H9 (cell line): ENCODE data around the gene FRMPD3. TPM values are rescaled to one million over a fixed set of nuclear protein-coding genes. Genes with fewer than 3 reads are reported as not detected.

ENCODE experiments used
- DNase-seq: peaks from one replicate; pipeline ENCODE4 v3.0.0-alpha.2; 2017
- H2AFZ ChIP-seq: one replicate; pipeline ENCODE4 v1.6.1; 2013; ENCODE audit warnings: mild to moderate bottlenecking, low read length, control low read depth, moderate library complexity
- H2AK5ac ChIP-seq: 2 replicates; pipeline ENCODE4 v1.6.1; 2013; ENCODE audit warnings: low read length, control low read depth, mixed read lengths; ENCODE audit not compliant: insufficient read length
- H2BK120ac ChIP-seq: one replicate; pipeline ENCODE4 v1.6.1; 2013; ENCODE audit warnings: low read depth, mild to moderate bottlenecking, low read length, control low read depth, inconsistent platforms; ENCODE audit not compliant: poor library complexity, severe bottlenecking
- H2BK12ac ChIP-seq: 2 replicates; pipeline ENCODE4 v1.6.1; 2013; ENCODE audit warnings: low read length, control low read depth, mixed read lengths, low read depth; ENCODE audit not compliant: insufficient read length
- H2BK15ac ChIP-seq: 2 replicates; pipeline ENCODE4 v1.6.1; 2013; ENCODE audit warnings: low read depth, low read length, control low read depth
- H2BK20ac ChIP-seq: one replicate; pipeline ENCODE4 v1.6.1; 2013; ENCODE audit warnings: low read depth, mild to moderate bottlenecking, low read length, control low read depth, inconsistent platforms; ENCODE audit not compliant: poor library complexity, severe bottlenecking
- H2BK5ac ChIP-seq: 2 replicates; pipeline ENCODE4 v1.6.1; 2013; ENCODE audit warnings: low read length, control low read depth, mixed read lengths; ENCODE audit not compliant: insufficient read length
- H3K14ac ChIP-seq: 2 replicates; pipeline ENCODE4 v1.6.1; 2013; ENCODE audit warnings: low read length, control low read depth; ENCODE audit not compliant: insufficient read depth
- H3K18ac ChIP-seq: 2 replicates; pipeline ENCODE4 v1.6.1; 2013; ENCODE audit warnings: low read depth, mild to moderate bottlenecking, mixed read lengths, low read length, control low read depth; ENCODE audit not compliant: insufficient read length
- H3K23ac ChIP-seq: 2 replicates; pipeline ENCODE4 v1.6.1; 2013; ENCODE audit warnings: low read length, control low read depth, mixed read lengths, low read depth; ENCODE audit not compliant: insufficient read length
- H3K23me2 ChIP-seq: 2 replicates; pipeline ENCODE4 v1.6.1; 2013; ENCODE audit warnings: low read depth, mild to moderate bottlenecking, mixed read lengths, low read length, control low read depth; ENCODE audit not compliant: insufficient read length, poor library complexity, severe bottlenecking
- H3K27ac ChIP-seq: 2 replicates; pipeline ENCODE4 v1.5.1; 2013; ENCODE audit warnings: low read length, control low read depth, mixed read lengths, low read depth; ENCODE audit not compliant: insufficient read length
- H3K27me3 ChIP-seq: 2 replicates; pipeline ENCODE4 v1.6.1; 2013; ENCODE audit warnings: low read length, control low read depth, inconsistent platforms; ENCODE audit not compliant: insufficient read depth
- H3K4ac ChIP-seq: 2 replicates; pipeline ENCODE4 v1.6.1; 2013; ENCODE audit warnings: low read depth, mild to moderate bottlenecking, control low read depth, inconsistent platforms, low read length, moderate library complexity
- H3K4me1 ChIP-seq: 2 replicates; pipeline ENCODE4 v1.6.1; 2013; ENCODE audit warnings: low read length, control low read depth, inconsistent platforms; ENCODE audit not compliant: insufficient read depth
- H3K4me2 ChIP-seq: 2 replicates; pipeline ENCODE4 v1.6.1; 2013; ENCODE audit warnings: low read length, control low read depth, mixed read lengths; ENCODE audit not compliant: insufficient read length, insufficient read depth
- H3K56ac ChIP-seq: 2 replicates; pipeline ENCODE4 v1.6.1; 2013; ENCODE audit warnings: low read depth, mild to moderate bottlenecking, mixed read lengths, low read length, control low read depth; ENCODE audit not compliant: insufficient read length
- H3K79me1 ChIP-seq: 2 replicates; pipeline ENCODE4 v1.6.1; 2013; ENCODE audit warnings: low read depth, mild to moderate bottlenecking, moderate library complexity, low read length, control low read depth, inconsistent platforms; ENCODE audit not compliant: insufficient read depth, poor library complexity, severe bottlenecking
- H3K79me2 ChIP-seq: 2 replicates; pipeline ENCODE4 v1.6.1; 2013; ENCODE audit warnings: low read length, control low read depth, inconsistent platforms; ENCODE audit not compliant: insufficient read depth
- H3K9ac ChIP-seq: 2 replicates; pipeline ENCODE4 v1.6.1; 2013; ENCODE audit warnings: low read length, control low read depth, mixed read lengths; ENCODE audit not compliant: insufficient read length; ENCODE audit errors: extremely low read depth
- H3K9me3 ChIP-seq: one replicate; pipeline ENCODE4 v1.6.1; 2013; ENCODE audit warnings: low read depth, low read length, inconsistent platforms; ENCODE audit not compliant: control insufficient read depth
- H3T11ph ChIP-seq: one replicate; pipeline ENCODE4 v1.6.1; 2013; ENCODE audit warnings: mild to moderate bottlenecking, low read length, control low read depth, inconsistent platforms
- H4K20me1 ChIP-seq: one replicate; pipeline ENCODE4 v1.6.1; 2013; ENCODE audit not compliant: control insufficient read depth, insufficient read length, insufficient read depth
- H4K5ac ChIP-seq: 2 replicates; pipeline ENCODE4 v1.6.1; 2013; ENCODE audit warnings: low read depth, mild to moderate bottlenecking, mixed read lengths, low read length, control low read depth; ENCODE audit not compliant: insufficient read length
- H4K8ac ChIP-seq: replicated peaks from 2 replicates; pipeline ENCODE4 v1.6.1; 2013; ENCODE audit warnings: low read length, control low read depth, mixed read lengths, low read depth; ENCODE audit not compliant: insufficient read length
- H4K91ac ChIP-seq: 2 replicates; pipeline ENCODE4 v1.6.1; 2013; ENCODE audit warnings: low read depth, mild to moderate bottlenecking, moderate library complexity, mixed read lengths, low read length, control low read depth; ENCODE audit not compliant: insufficient read length
- H3K27ac Mint-ChIP-seq, 3 experiments: 2 replicates in 2 of 3; 3 replicates in 1 of 3; pipeline ENCODE4 v1.8.0; 2020 to 2021; ENCODE audit warnings: mixed read lengths in 3 of 3, mild to moderate bottlenecking in 1 of 3, moderate library complexity in 1 of 3
- H3K27me3 Mint-ChIP-seq: 2 replicates; pipeline ENCODE4 v1.8.0; 2021; ENCODE audit warnings: low read depth, mild to moderate bottlenecking, moderate library complexity, mixed read lengths
- H3K36me3 Mint-ChIP-seq, 3 experiments: 2 replicates in 2 of 3; 3 replicates in 1 of 3; pipeline ENCODE4 v1.8.0; 2020 to 2021; ENCODE audit warnings: low read depth in 3 of 3, mixed read lengths in 3 of 3; ENCODE audit not compliant: insufficient read depth in 1 of 3
- H3K4me1 Mint-ChIP-seq, 2 experiments: 2 replicates each; pipeline ENCODE4 v1.8.0; 2020; ENCODE audit warnings: mixed read lengths in 2 of 2
- H3K4me3 Mint-ChIP-seq, 2 experiments: 2 replicates in 1 of 2; 3 replicates in 1 of 2; pipeline ENCODE4 v1.8.0; 2020 to 2021; ENCODE audit warnings: mild to moderate bottlenecking in 2 of 2, mixed read lengths in 2 of 2, moderate library complexity in 1 of 2
- H3K9me3 Mint-ChIP-seq, 2 experiments: 2 replicates in 1 of 2; 3 replicates in 1 of 2; pipeline ENCODE4 v1.8.0; 2020; ENCODE audit warnings: mild to moderate bottlenecking in 2 of 2, mixed read lengths in 2 of 2, moderate library complexity in 1 of 2
- WGBS: extraction: QIAGEN DNeasy Blood & Tissue Kit; methylation state at CpG from one replicate; pipeline ENCODE4 v1.1.7; 2013; ENCODE audit warnings: missing lambda C conversion rate, low lambda C conversion rate, mixed read lengths; ENCODE audit not compliant: insufficient read length; ENCODE audit errors: extremely low coverage; 5-methylcytosine and 5-hydroxymethylcytosine counted together
- total RNA-seq: library from RNA; stranded (reverse); gene quantifications from 2 replicates; pipeline ENCODE4 v1.2.1, GENCODE V29; 2021
- TF ChIP-seq, protein P1 (sequence below): fragments of 200-600 bp; sonication (generic); conservative IDR thresholded peaks from 3 replicates; pipeline ENCODE4 v1.8.0; 2021; ENCODE audit warnings: antibody characterized with exemption, mild to moderate bottlenecking

The FRMPD3 gene
- total RNA-seq, 1 experiment from 2014 or later: 0.26 TPM

DNA sequence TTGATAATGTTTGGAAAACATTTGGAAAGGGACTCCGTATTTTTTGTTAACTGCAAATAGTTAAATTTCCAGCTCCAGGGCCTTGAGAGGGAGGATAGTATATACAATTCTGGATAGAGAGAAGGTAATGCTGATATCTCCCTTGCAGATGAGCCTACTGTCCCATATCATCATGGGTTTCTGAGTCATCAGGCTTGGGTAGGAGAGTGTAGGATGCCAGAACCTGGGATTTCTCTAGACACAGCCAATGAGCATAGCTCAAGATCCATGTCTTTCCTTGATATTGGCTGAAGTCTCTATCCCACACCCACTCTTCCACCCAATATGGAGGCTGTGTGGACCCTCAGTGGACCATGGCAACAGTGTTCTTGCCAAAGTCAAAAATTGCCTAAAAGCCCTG, 7.8 kb downstream of the FRMPD3 start:
- Histone ChIP-seq H3K79me1 (no peaks in the 10 kb centered on the region), H3K4me1 (no peaks in the 10 kb centered on the region; the same call in 1 of the 2 replicates), H3K18ac (no peak overlapping the region), H4K20me1 (no peaks in the 10 kb centered on the region), H3K9me3 (no peaks in the 10 kb centered on the region), H2BK5ac (no peak overlapping the region), H3K14ac (no peak overlapping the region), H2BK20ac (no peak overlapping the region), H2AK5ac (no peak overlapping the region), H4K5ac (no peak overlapping the region), H2BK120ac (no peak overlapping the region), H3T11ph (no peak overlapping the region), H3K23me2 (no peaks in the 10 kb centered on the region), H3K23ac (no peak overlapping the region), H2AFZ (no peak overlapping the region), H4K8ac (no peak overlapping the region), H3K9ac (no peak overlapping the region), H3K56ac (no peak overlapping the region), H2BK15ac (no peak overlapping the region), H3K27me3 (no peaks in the 10 kb centered on the region), H3K4me2 (no peak overlapping the region), H3K79me2 (no peaks in the 10 kb centered on the region), H3K4ac (no peak overlapping the region), H2BK12ac (no peak overlapping the region), H4K91ac (no peak overlapping the region), H3K27ac (no peak overlapping the region)
- no peak overlapping the region for H3K4me3 Mint-ChIP-seq
- H3K9me3 Mint-ChIP-seq: peaks cover 0 to 28% of the 10 kb centered on the region in 2 experiments; a peak in 2 of 5 replicates
- TF ChIP-seq, protein P1, sequence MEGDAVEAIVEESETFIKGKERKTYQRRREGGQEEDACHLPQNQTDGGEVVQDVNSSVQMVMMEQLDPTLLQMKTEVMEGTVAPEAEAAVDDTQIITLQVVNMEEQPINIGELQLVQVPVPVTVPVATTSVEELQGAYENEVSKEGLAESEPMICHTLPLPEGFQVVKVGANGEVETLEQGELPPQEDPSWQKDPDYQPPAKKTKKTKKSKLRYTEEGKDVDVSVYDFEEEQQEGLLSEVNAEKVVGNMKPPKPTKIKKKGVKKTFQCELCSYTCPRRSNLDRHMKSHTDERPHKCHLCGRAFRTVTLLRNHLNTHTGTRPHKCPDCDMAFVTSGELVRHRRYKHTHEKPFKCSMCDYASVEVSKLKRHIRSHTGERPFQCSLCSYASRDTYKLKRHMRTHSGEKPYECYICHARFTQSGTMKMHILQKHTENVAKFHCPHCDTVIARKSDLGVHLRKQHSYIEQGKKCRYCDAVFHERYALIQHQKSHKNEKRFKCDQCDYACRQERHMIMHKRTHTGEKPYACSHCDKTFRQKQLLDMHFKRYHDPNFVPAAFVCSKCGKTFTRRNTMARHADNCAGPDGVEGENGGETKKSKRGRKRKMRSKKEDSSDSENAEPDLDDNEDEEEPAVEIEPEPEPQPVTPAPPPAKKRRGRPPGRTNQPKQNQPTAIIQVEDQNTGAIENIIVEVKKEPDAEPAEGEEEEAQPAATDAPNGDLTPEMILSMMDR: no peak
- peaks cover 0 to 11% of the 10 kb centered on the region in 2 experiments; a peak in 2 of 4 replicates for H3K4me1 Mint-ChIP-seq
- WGBS: no CpG with 5 or more reads among the region's 1 CpG
- H3K27ac Mint-ChIP-seq: no peak overlapping the region
- no peak for DNase-seq
- 0 out of 7 replicates have a peak, but pooled peaks cover 0 to 4% (median 0%) of the 10 kb centered on the region in 3 experiments for H3K36me3 Mint-ChIP-seq
- H3K27me3 Mint-ChIP-seq: peaks cover 17% of the 10 kb centered on the region
